Endodermal cell (in vitro differentiated cells): ENCODE measurements around the gene RBM5. TPM values are rescaled to one million over a fixed set of nuclear protein-coding genes. Genes with fewer than 3 reads are reported as not detected.

Experiments
- DNase-seq: peaks from one replicate; pipeline ENCODE4 v3.0.0-alpha.2; 2017
- H3K27ac ChIP-seq: 2 replicates; pipeline ENCODE4 v1.5.1; 2013; ENCODE audit warnings: mild to moderate bottlenecking, low read depth, low read length, moderate library complexity
- H3K27me3 ChIP-seq: 2 replicates; pipeline ENCODE4 v1.6.1; 2013; ENCODE audit warnings: mild to moderate bottlenecking, low read length, moderate library complexity; ENCODE audit not compliant: insufficient read depth, control insufficient read depth, poor library complexity, severe bottlenecking
- H3K36me3 ChIP-seq: 2 replicates; pipeline ENCODE4 v1.7.0; 2013; ENCODE audit warnings: mild to moderate bottlenecking, low read length, moderate library complexity; ENCODE audit not compliant: control insufficient read depth, insufficient read depth
- H3K4me1 ChIP-seq: one replicate; pipeline ENCODE4 v1.7.0; 2013; ENCODE audit warnings: low read length; ENCODE audit not compliant: control insufficient read depth, insufficient read depth
- H3K4me3 ChIP-seq: 2 replicates; pipeline ENCODE4 v1.5.1; 2013; ENCODE audit warnings: mild to moderate bottlenecking, low read length, moderate library complexity
- H3K9ac ChIP-seq: 2 replicates; pipeline ENCODE4 v1.6.1; 2013; ENCODE audit warnings: mild to moderate bottlenecking, low read length, moderate library complexity; ENCODE audit not compliant: poor library complexity, severe bottlenecking; ENCODE audit errors: extremely low read depth
- H3K9me3 ChIP-seq: 2 replicates; pipeline ENCODE4 v1.6.1; 2013; ENCODE audit warnings: mild to moderate bottlenecking, low read length, moderate library complexity; ENCODE audit not compliant: control insufficient read depth
- H3K27ac Mint-ChIP-seq: 2 replicates; pipeline ENCODE4 v1.8.0; 2020; ENCODE audit warnings: mixed read lengths
- H3K27me3 Mint-ChIP-seq: 2 replicates; pipeline ENCODE4 v1.8.0; 2021; ENCODE audit warnings: mild to moderate bottlenecking, mixed read lengths; ENCODE audit not compliant: insufficient read depth
- H3K36me3 Mint-ChIP-seq: 2 replicates; pipeline ENCODE4 v1.8.0; 2020; ENCODE audit warnings: low read depth, mixed read lengths
- H3K4me1 Mint-ChIP-seq: 2 replicates; pipeline ENCODE4 v1.8.0; 2020; ENCODE audit warnings: mixed read lengths
- H3K4me3 Mint-ChIP-seq: 2 replicates; pipeline ENCODE4 v1.8.0; 2020; ENCODE audit warnings: mild to moderate bottlenecking, moderate library complexity, mixed read lengths
- H3K9me3 Mint-ChIP-seq: 2 replicates; pipeline ENCODE4 v1.8.0; 2020; ENCODE audit warnings: mild to moderate bottlenecking, mixed read lengths
- WGBS, 2 experiments: methylation state at CpG; one replicate each; pipeline versions ENCODE4 v1.1.5 to v1.1.7; 2013; ENCODE audit warnings: missing lambda C conversion rate in 2 of 2, mixed read lengths in 1 of 2; ENCODE audit not compliant: insufficient coverage in 1 of 2, insufficient read length in 1 of 2; 5-methylcytosine and 5-hydroxymethylcytosine counted together
- total RNA-seq, 2 donors: library from RNA; stranded (reverse); fragmentation: NEBNext Ultra II Directional in 1 of 2; extraction: Animal tissue kit (Norgen Biotek cat#: 25700) in 1 of 2; gene quantifications; 2 replicates in 1 of 2; 3 replicates in 1 of 2; pipeline ENCODE4 v1.2.1, GENCODE V29; 2021
- TF ChIP-seq, protein P1 (sequence below): fragments of 200-600 bp; sonication (generic); conservative IDR thresholded peaks from 2 replicates; pipeline ENCODE4 v1.5.0; 2021; ENCODE audit warnings: antibody characterized with exemption, mild to moderate bottlenecking

RBM5 gene
- total RNA-seq, 2 donors from 2014 or later = 153 to 166 TPM

DNA sequence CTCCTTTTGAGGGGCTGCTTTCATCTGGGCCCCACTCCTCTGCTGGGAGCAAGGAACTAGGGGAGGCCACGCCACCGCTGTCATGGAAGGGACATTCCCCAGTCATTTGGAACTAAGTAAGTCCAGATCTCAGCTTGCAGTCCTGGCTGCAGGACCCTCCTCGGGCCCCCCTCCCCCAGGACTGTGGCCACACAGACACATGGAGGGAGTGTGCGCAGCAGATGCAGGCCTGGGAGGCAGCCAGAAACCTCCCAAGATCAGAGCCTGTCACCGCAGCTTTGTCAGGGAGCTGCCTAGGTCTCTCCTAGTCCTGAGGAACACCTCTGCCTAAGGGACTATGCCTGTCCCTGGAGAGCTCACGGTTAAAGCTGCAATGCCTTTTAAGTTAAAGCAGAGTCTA lies 59.1 kb downstream of the RBM5 start:
- peaks cover 2% of the 10 kb centered on the region for H3K4me1 ChIP-seq
- H3K27ac ChIP-seq = no peak overlapping the region
- no peak overlapping the region for H3K27ac Mint-ChIP-seq
- peaks cover under 1% of the 10 kb centered on the region for H3K27me3 Mint-ChIP-seq
- no peaks in the 10 kb centered on the region for H3K9me3 ChIP-seq
- H3K9me3 Mint-ChIP-seq = no peaks in the 10 kb centered on the region
- H3K27me3 ChIP-seq = peaks cover under 1% of the 10 kb centered on the region
- H3K4me3 Mint-ChIP-seq = no peak overlapping the region
- WGBS, 2 experiments = 84 to 88% methylated on average over 5 to 6 of the region's 6 CpGs
- no peaks in the 10 kb centered on the region for H3K36me3 Mint-ChIP-seq
- no peak for DNase-seq
- no peak overlapping the region for H3K4me3 ChIP-seq
- peaks cover 11% of the 10 kb centered on the region for H3K4me1 Mint-ChIP-seq
- TF ChIP-seq, protein P1, sequence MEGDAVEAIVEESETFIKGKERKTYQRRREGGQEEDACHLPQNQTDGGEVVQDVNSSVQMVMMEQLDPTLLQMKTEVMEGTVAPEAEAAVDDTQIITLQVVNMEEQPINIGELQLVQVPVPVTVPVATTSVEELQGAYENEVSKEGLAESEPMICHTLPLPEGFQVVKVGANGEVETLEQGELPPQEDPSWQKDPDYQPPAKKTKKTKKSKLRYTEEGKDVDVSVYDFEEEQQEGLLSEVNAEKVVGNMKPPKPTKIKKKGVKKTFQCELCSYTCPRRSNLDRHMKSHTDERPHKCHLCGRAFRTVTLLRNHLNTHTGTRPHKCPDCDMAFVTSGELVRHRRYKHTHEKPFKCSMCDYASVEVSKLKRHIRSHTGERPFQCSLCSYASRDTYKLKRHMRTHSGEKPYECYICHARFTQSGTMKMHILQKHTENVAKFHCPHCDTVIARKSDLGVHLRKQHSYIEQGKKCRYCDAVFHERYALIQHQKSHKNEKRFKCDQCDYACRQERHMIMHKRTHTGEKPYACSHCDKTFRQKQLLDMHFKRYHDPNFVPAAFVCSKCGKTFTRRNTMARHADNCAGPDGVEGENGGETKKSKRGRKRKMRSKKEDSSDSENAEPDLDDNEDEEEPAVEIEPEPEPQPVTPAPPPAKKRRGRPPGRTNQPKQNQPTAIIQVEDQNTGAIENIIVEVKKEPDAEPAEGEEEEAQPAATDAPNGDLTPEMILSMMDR = no peak
- H3K9ac ChIP-seq = no peak overlapping the region
- no peaks in the 10 kb centered on the region for H3K36me3 ChIP-seq

DNA sequence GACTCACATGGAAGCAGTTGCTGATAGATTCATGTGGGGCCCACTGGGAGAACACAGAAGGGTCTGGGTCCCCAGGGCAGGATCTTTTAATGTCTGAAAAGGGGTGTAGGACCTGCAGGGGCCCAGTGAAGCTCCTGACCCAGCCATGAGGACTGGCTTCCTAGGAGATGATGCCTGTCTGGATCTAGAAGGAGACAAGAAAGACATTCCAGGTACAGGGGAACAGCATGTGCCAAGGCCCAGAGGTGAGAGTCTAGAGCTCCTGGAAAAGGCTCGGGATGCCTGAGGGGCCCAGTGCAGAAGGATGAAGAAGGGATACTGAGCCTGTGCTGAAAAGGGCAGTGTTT lies 61.7 kb downstream of the RBM5 start:
- 88 to 92% methylated on average over 1 of the region's 1 CpG for WGBS, 2 experiments
- Mint-ChIP-seq H3K27ac (no peak overlapping the region), H3K4me1 (peaks cover 9% of the 10 kb centered on the region), H3K9me3 (no peaks in the 10 kb centered on the region), H3K4me3 (no peak overlapping the region), H3K27me3 (peaks cover 15% of the 10 kb centered on the region), H3K36me3 (no peaks in the 10 kb centered on the region)
- DNase-seq = no peak
- Histone ChIP-seq H3K27me3 (peaks cover 18% of the 10 kb centered on the region), H3K9me3 (no peaks in the 10 kb centered on the region), H3K27ac (no peak overlapping the region), H3K36me3 (no peaks in the 10 kb centered on the region), H3K4me3 (no peak overlapping the region), H3K9ac (no peak overlapping the region), H3K4me1 (no peaks in the 10 kb centered on the region)
- TF ChIP-seq, protein P1 = no peak

DNA sequence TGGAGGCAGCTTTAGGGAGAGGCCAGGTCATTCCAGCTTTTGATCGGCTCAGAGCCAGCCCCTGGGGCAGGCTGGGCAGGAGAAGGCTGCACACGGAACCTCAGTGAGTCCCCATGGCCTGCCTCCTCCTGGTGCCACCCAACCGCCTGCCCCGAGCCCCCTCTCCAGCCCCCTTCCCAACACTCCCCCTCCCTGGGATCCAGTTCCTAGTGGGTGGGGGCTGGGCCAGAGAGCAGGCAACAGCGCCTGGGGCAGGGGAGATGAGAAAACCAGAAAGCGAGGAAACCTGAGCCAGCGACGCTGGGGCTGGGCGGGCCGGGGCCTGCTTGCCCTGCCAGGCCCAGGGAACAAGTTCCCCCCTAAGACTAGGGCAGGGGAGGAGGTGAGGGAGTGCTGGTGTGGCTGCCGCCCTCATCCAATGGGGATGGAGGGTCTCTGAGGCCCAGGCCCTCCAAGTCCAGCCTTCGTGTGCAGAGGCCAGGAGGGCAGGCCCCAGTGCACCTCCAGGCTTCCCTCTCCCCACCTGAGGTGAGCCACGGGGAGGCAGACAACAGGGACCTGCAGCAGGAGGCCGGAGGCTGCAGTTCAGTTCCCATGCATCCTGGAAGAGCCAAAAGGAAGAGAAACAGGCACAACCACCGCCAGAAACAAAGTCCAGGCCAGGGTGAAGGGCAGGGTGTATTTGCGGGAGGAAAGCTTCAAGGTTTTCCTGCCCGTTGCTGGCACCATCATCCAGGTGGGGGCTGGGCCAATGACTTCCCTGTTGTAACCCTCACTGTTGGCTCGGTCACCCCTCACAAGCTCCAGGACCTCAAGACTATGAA lies 62.4 kb downstream of the RBM5 start:
- H3K36me3 Mint-ChIP-seq = no peaks in the 10 kb centered on the region
- H3K27ac ChIP-seq = peak overlapping the region; percentile 32
- no peak overlapping the region for H3K9ac ChIP-seq

More for the DNA sequence above, 62.4 kb downstream of the RBM5 start:
- Histone ChIP-seq H3K36me3 (no peaks in the 10 kb centered on the region), H3K9me3 (no peaks in the 10 kb centered on the region), H3K4me1 (peaks cover under 1% of the 10 kb centered on the region), H3K27me3 (peaks cover 23% of the 10 kb centered on the region), H3K4me3 (no peak overlapping the region)
- 79 to 81% methylated on average over 7 to 18 of the region's 18 CpGs for WGBS, 2 experiments
- peak; percentile 76 for DNase-seq
- Mint-ChIP-seq H3K4me3 (no peak overlapping the region), H3K27ac (no peak overlapping the region), H3K27me3 (peaks cover 15% of the 10 kb centered on the region), H3K9me3 (no peaks in the 10 kb centered on the region), H3K4me1 (peaks cover 13% of the 10 kb centered on the region)
- TF ChIP-seq, protein P1 = no peak
